ENCODE data around the gene CFAP99. TPM values are rescaled to one million over a fixed set of nuclear protein-coding genes. Genes with fewer than 3 reads are reported as not detected.
"Not testable (repeated sequence)": the region's sequence is repeated elsewhere in the genome, so short reads cannot be mapped to it uniquely, and the experiment has no call there.

Gene CFAP99
- total RNA-seq, 1 donor from 2014 or later = not detected

GRCh38 chr4:2459589-2460349 is 41.0 kb downstream of the CFAP99 start:
- H3K27me3 ChIP-seq (ENCODE audit: control insufficient read depth, insufficient read depth, low read length) = no peaks in the 10 kb centered on the region
- no peak for TF ChIP-seq CTCF (IDR thresholded peaks at IDR 0.05; ENCODE audit: insufficient read depth, low read length, severe bottlenecking)
- no peaks in the 10 kb centered on the region for H3K36me3 ChIP-seq (ENCODE audit: control insufficient read depth, insufficient read depth, low read length)
- FAIRE-seq = peak; percentile 7
- DNase-seq (ENCODE audit: low read depth) = no peak
- H3K4me3 ChIP-seq (ENCODE audit: low read depth, low read length) = no peak overlapping the region

- H3K27me3 ChIP-seq (ENCODE audit: control insufficient read depth, insufficient read depth, low read length) = no peaks in the 10 kb centered on the region
- no peak for TF ChIP-seq CTCF (IDR thresholded peaks at IDR 0.05; ENCODE audit: insufficient read depth, low read length, severe bottlenecking)
- H3K36me3 ChIP-seq (ENCODE audit: control insufficient read depth, insufficient read depth, low read length) = no peaks in the 10 kb centered on the region
- FAIRE-seq = no peak
- H3K4me3 ChIP-seq (ENCODE audit: low read depth, low read length) = no peak overlapping the region
- DNase-seq (ENCODE audit: low read depth) = no peak
Measured at GRCh38 chr4:2461246-2461960, 42.6 kb downstream of the CFAP99 start.

GRCh38 chr4:2462218-2462991 is 43.6 kb downstream of the CFAP99 start:
- Histone ChIP-seq H3K27me3 (ENCODE audit: control insufficient read depth, insufficient read depth, low read length) (no peaks in the 10 kb centered on the region), H3K4me3 (ENCODE audit: low read depth, low read length) (peak overlapping the region; percentile 34), H3K36me3 (ENCODE audit: control insufficient read depth, insufficient read depth, low read length) (no peaks in the 10 kb centered on the region)
- DNase-seq (ENCODE audit: low read depth) (peak; percentile 32), FAIRE-seq (no peak)
- peak; percentile 37 for TF ChIP-seq CTCF (IDR thresholded peaks at IDR 0.05; ENCODE audit: insufficient read depth, low read length, severe bottlenecking)

GRCh38 chr4:2462992-2463762 is 44.4 kb downstream of the CFAP99 start:
- DNase-seq (ENCODE audit: low read depth) (no peak), FAIRE-seq (no peak)
- Histone ChIP-seq H3K4me3 (ENCODE audit: low read depth, low read length) (peak overlapping the region; percentile 34), H3K36me3 (ENCODE audit: control insufficient read depth, insufficient read depth, low read length) (no peaks in the 10 kb centered on the region), H3K27me3 (ENCODE audit: control insufficient read depth, insufficient read depth, low read length) (no peaks in the 10 kb centered on the region)
- no peak for TF ChIP-seq CTCF (IDR thresholded peaks at IDR 0.05; ENCODE audit: insufficient read depth, low read length, severe bottlenecking)

- H3K36me3 ChIP-seq (ENCODE audit: control insufficient read depth, insufficient read depth, low read length) = no peaks in the 10 kb centered on the region
- no peak for TF ChIP-seq CTCF (IDR thresholded peaks at IDR 0.05; ENCODE audit: insufficient read depth, low read length, severe bottlenecking)
- no peaks in the 10 kb centered on the region for H3K27me3 ChIP-seq (ENCODE audit: control insufficient read depth, insufficient read depth, low read length)
- DNase-seq (ENCODE audit: low read depth) = no peak
- no peak overlapping the region for H3K4me3 ChIP-seq (ENCODE audit: low read depth, low read length)
- no peak for FAIRE-seq
Measured at GRCh38 chr4:2465032-2465431, 46.3 kb downstream of the CFAP99 start.

- not testable (repeated sequence) for DNase-seq (ENCODE audit: low read depth); H3K36me3 ChIP-seq (ENCODE audit: control insufficient read depth, insufficient read depth, low read length); H3K4me3 ChIP-seq (ENCODE audit: low read depth, low read length); H3K27me3 ChIP-seq (ENCODE audit: control insufficient read depth, insufficient read depth, low read length); FAIRE-seq
Measured at GRCh38 chr4:2465544-2465943, 46.8 kb downstream of the CFAP99 start.

Measured in bronchial epithelial cell (primary cell).